Caco-2 (cell line): ENCODE data around the gene DSCAM. TPM values are rescaled to one million over a fixed set of nuclear protein-coding genes. Genes with fewer than 3 reads are reported as not detected.

Experiments used
- BruUV-seq: library from RNA; stranded (reverse); fragments of 400-500 nt; replicated peaks from 2 replicates; lab custom pipeline; 2021; lab: Mats Ljungman, UMichigan
- CTCF ChIA-PET: fragments of 300-600 bp; sonication (Branson Sonifier 250); formaldehyde crosslinking; loops from one replicate; lab custom pipeline; 2022; ENCODE audit warnings: antibody characterized with exemption; lab: Charles Lee
- POLR2A ChIA-PET: fragments of 300-600 bp; sonication (Branson Sonifier 250); formaldehyde crosslinking; loops from one replicate; lab custom pipeline; 2022; ENCODE audit warnings: antibody characterized with exemption; lab: Charles Lee
- DNase-seq, 2 experiments: peaks; one replicate each; pipeline versions ENCODE4 v3.0.0 to v3.0.0-alpha.2; 2020 to 2022
- H3K27me3 ChIP-seq: replicated peaks from 2 replicates; pipeline ENCODE4 v1.6.0; 2011; ENCODE audit warnings: low read length; ENCODE audit not compliant: control insufficient read depth, insufficient read depth
- H3K36me3 ChIP-seq: 2 replicates; pipeline ENCODE4 v1.5.1; 2011; ENCODE audit warnings: low read length; ENCODE audit not compliant: control insufficient read depth, insufficient read depth
- H3K4me1 ChIP-seq: fragments of 250-450 bp; sonication (Bioruptor Pico); 2 replicates; pipeline ENCODE4 v1.5.1; 2020; ENCODE audit warnings: mild to moderate bottlenecking
- H3K4me3 ChIP-seq: 2 replicates; pipeline ENCODE4 v1.5.1; 2011; ENCODE audit warnings: low read depth, mild to moderate bottlenecking, control low read depth, low read length
- H3K9me3 ChIP-seq: fragments of 250-450 bp; sonication (Bioruptor Pico); 2 replicates; pipeline ENCODE4 v1.5.1; 2020; ENCODE audit warnings: mild to moderate bottlenecking, moderate library complexity
- H3K27ac Mint-ChIP-seq: one replicate; pipeline ENCODE4 v1.8.0; 2022; ENCODE audit warnings: mixed read lengths; ENCODE audit not compliant: unreplicated experiment
- H3K27me3 Mint-ChIP-seq: one replicate; pipeline ENCODE4 v1.8.0; 2022; ENCODE audit warnings: mixed read lengths; ENCODE audit not compliant: insufficient read depth, unreplicated experiment
- H3K36me3 Mint-ChIP-seq: one replicate; pipeline ENCODE4 v1.8.0; 2022; ENCODE audit warnings: mild to moderate bottlenecking, mixed read lengths; ENCODE audit not compliant: insufficient read depth, unreplicated experiment
- H3K4me1 Mint-ChIP-seq: one replicate; pipeline ENCODE4 v1.8.0; 2022; ENCODE audit warnings: low read depth, mixed read lengths; ENCODE audit not compliant: unreplicated experiment
- H3K4me3 Mint-ChIP-seq: one replicate; pipeline ENCODE4 v1.8.0; 2022; ENCODE audit warnings: mild to moderate bottlenecking, moderate library complexity, mixed read lengths; ENCODE audit not compliant: unreplicated experiment
- H3K9me3 Mint-ChIP-seq: one replicate; pipeline ENCODE4 v1.8.0; 2022; ENCODE audit warnings: mixed read lengths; ENCODE audit not compliant: unreplicated experiment
- intact Hi-C: fragments of 100-400 bp; cut with micrococcal nuclease; formaldehyde crosslinking; loops from one replicate; pipeline ENCODE4 v1.10.0; 2022; ENCODE audit not compliant: unreplicated experiment
- total RNA-seq: library from RNA; stranded (reverse); gene quantifications from 2 replicates; pipeline ENCODE4 v1.2.3, GENCODE V29; 2022
- TF ChIP-seq, protein P1 (sequence below), 2 experiments: fragments of 200-600 bp in 1 of 2; IDR thresholded peaks; 1 replicate in 1 of 2; 2 replicates in 1 of 2; pipeline versions ENCODE4 v1.5.1 to v1.8.0; 2011 to 2022; ENCODE audit warnings: antibody characterized with exemption in 1 of 2, control low read depth in 1 of 2, inconsistent platforms in 1 of 2, low read depth in 1 of 2, low read length in 1 of 2, mild to moderate bottlenecking in 1 of 2, moderate library complexity in 1 of 2; ENCODE audit not compliant: insufficient read depth in 1 of 2, severe bottlenecking in 1 of 2, unreplicated experiment in 1 of 2

Gene DSCAM
- total RNA-seq, 1 experiment from 2014 or later: not detected

- intact Hi-C loops: no loop called here
- BruUV-seq: no TSS peak
- H3K4me1 Mint-ChIP-seq: no peaks in the 10 kb centered on the region
- no peaks in the 10 kb centered on the region for H3K36me3 Mint-ChIP-seq
- no peak overlapping the region for H3K27ac Mint-ChIP-seq
- ChIA-PET POLR2A (no interaction called here), CTCF (no interaction called here)
- no peaks in the 10 kb centered on the region for H3K9me3 ChIP-seq
- H3K4me3 ChIP-seq: no peak overlapping the region
- no peaks in the 10 kb centered on the region for H3K4me1 ChIP-seq
- H3K4me3 Mint-ChIP-seq: no peak overlapping the region
- DNase-seq: no peak
- no peaks in the 10 kb centered on the region for H3K36me3 ChIP-seq
- no peaks in the 10 kb centered on the region for H3K27me3 ChIP-seq
- TF ChIP-seq, protein P1, sequence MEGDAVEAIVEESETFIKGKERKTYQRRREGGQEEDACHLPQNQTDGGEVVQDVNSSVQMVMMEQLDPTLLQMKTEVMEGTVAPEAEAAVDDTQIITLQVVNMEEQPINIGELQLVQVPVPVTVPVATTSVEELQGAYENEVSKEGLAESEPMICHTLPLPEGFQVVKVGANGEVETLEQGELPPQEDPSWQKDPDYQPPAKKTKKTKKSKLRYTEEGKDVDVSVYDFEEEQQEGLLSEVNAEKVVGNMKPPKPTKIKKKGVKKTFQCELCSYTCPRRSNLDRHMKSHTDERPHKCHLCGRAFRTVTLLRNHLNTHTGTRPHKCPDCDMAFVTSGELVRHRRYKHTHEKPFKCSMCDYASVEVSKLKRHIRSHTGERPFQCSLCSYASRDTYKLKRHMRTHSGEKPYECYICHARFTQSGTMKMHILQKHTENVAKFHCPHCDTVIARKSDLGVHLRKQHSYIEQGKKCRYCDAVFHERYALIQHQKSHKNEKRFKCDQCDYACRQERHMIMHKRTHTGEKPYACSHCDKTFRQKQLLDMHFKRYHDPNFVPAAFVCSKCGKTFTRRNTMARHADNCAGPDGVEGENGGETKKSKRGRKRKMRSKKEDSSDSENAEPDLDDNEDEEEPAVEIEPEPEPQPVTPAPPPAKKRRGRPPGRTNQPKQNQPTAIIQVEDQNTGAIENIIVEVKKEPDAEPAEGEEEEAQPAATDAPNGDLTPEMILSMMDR (IDR thresholded peaks at IDR 0.05; ENCODE audit: insufficient read depth in 1 of 2, low read depth in 1 of 2, low read length in 1 of 2, severe bottlenecking in 1 of 2, unreplicated experiment in 1 of 2): no peak
- H3K27me3 Mint-ChIP-seq: no peaks in the 10 kb centered on the region
- no peaks in the 10 kb centered on the region for H3K9me3 Mint-ChIP-seq
These were observed 833.8 kb downstream of the DSCAM start for GRCh38 chr21:40013001-40013735.

GRCh38 chr21:40011371-40011770 lies 835.6 kb downstream of the DSCAM start:
- no peaks in the 10 kb centered on the region for H3K27me3 ChIP-seq
- H3K9me3 Mint-ChIP-seq: no peaks in the 10 kb centered on the region
- no peaks in the 10 kb centered on the region for H3K4me1 ChIP-seq
- DNase-seq: no peak
- H3K36me3 Mint-ChIP-seq: no peaks in the 10 kb centered on the region
- H3K36me3 ChIP-seq: no peaks in the 10 kb centered on the region
- no peaks in the 10 kb centered on the region for H3K9me3 ChIP-seq
- H3K4me3 ChIP-seq: no peak overlapping the region
- BruUV-seq: no TSS peak
- intact Hi-C loops: no loop called here
- H3K4me3 Mint-ChIP-seq: no peak overlapping the region
- H3K27ac Mint-ChIP-seq: no peak overlapping the region
- no peaks in the 10 kb centered on the region for H3K27me3 Mint-ChIP-seq
- ChIA-PET POLR2A (no interaction called here), CTCF (no interaction called here)
- no peaks in the 10 kb centered on the region for H3K4me1 Mint-ChIP-seq
- TF ChIP-seq, protein P1 (IDR thresholded peaks at IDR 0.05; ENCODE audit: insufficient read depth in 1 of 2, low read depth in 1 of 2, low read length in 1 of 2, severe bottlenecking in 1 of 2, unreplicated experiment in 1 of 2): no peak

DNA sequence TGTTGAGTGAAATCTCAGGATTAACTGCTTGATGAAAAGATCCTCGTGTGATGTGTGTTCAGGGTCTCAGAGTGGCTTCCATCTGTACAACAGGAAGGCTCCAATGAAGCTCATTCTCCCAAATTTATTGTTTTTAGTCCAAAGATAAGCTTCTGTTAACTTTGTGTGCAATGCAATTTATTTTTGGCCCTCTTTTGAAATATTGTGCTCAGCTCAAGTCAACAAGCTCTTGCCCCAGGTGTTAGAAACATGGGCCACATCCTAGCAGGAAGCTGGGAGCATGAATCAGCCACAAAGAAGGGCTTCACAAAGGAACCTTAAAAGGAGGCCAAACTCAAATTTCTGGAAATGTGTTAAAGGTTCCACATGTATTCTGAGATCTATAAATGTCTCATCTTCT lies 844.0 kb downstream of the DSCAM start:
- intact Hi-C loops: no loop called here
- no peaks in the 10 kb centered on the region for H3K27me3 Mint-ChIP-seq
- BruUV-seq: no TSS peak
- DNase-seq: no peak
- H3K36me3 ChIP-seq: no peaks in the 10 kb centered on the region
- TF ChIP-seq, protein P1 (IDR thresholded peaks at IDR 0.05; ENCODE audit: insufficient read depth in 1 of 2, low read depth in 1 of 2, low read length in 1 of 2, severe bottlenecking in 1 of 2, unreplicated experiment in 1 of 2): no peak
- no peaks in the 10 kb centered on the region for H3K4me1 Mint-ChIP-seq
- ChIA-PET CTCF (no interaction called here), POLR2A (no interaction called here)
- no peaks in the 10 kb centered on the region for H3K36me3 Mint-ChIP-seq
- no peaks in the 10 kb centered on the region for H3K4me1 ChIP-seq
- H3K9me3 Mint-ChIP-seq: peaks cover 9% of the 10 kb centered on the region
- H3K9me3 ChIP-seq: no peaks in the 10 kb centered on the region
- no peak overlapping the region for H3K4me3 Mint-ChIP-seq
- no peak overlapping the region for H3K27ac Mint-ChIP-seq
- no peaks in the 10 kb centered on the region for H3K27me3 ChIP-seq
- H3K4me3 ChIP-seq: no peak overlapping the region
